ENCODE results near the gene TMEM209. TPM values are rescaled to one million over a fixed set of nuclear protein-coding genes. Genes with fewer than 3 reads are reported as not detected.

TMEM209 gene
- polyA plus RNA-seq, 2 of the 4 experiments (the other 2 are of a cell fraction): 12.8 to 36.6 TPM

DNA sequence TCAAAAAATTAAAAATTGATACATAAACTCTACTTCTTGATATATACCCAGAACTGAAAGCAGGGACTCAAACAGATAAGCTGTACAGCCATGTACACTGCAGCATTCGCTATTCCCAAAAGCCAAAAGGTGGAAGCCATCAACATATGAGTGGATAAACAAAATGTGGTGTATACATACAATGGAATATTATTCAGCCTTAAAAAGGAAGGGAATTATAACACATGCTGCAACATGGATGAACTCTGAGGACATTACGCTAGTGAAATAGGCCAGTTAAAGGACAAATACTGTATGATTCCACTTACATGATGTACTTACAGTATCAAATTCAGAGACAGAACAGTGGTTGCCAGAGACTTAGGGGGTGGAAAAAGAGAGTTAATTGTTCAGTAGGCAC is 8.1 kb downstream of the TMEM209 start:
- 44% methylated on average over 2 of the region's 2 CpGs for WGBS (ENCODE audit: missing lambda C conversion rate)
- POLR2A ChIA-PET: no interaction called here

DNA sequence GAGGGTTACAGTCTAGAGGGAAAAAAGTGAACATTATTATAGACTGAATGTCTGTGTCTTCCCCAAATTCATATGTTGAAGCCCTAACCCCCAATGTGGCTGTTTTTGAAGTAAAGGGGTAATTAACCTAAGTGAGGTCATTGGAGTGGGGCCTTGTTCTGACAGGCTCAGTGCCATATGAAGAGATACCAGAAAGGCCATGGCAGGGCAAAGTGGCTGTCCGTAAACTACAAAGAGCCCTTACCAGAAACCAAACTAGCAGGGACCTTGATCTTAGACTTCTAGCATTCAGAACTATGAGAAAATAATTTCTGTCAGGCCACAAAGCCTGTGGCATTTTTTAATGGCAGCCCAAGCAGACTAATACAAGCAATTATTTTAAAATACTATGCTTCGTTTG is 8.7 kb downstream of the TMEM209 start:
- ChIA-PET CTCF (no interaction called here), POLR2A (no interaction called here)
- Histone ChIP-seq H3K4me1 (no peaks in the 10 kb centered on the region), H3K9me3 (no peaks in the 10 kb centered on the region), H3K27ac (no peak overlapping the region), H3K4me3 (no peak overlapping the region), H3K4me2 (no peak overlapping the region)
- no peak for DNase-seq (ENCODE audit: low read depth in 1 of 2, low spot score in 1 of 2)
- WGBS (ENCODE audit: missing lambda C conversion rate): 91% methylated on average over 2 of the region's 2 CpGs
- FAIRE-seq: no peak
- TF ChIP-seq SREBF2 (IDR thresholded peaks at IDR 0.05) (no peak), FOSB (CRISPR knock-in tag; IDR thresholded peaks at IDR 0.05) (no peak), CHD2 (IDR thresholded peaks at IDR 0.05; ENCODE audit: low read length, partially characterized antibody) (no peak), FOSL2 (IDR thresholded peaks at IDR 0.05) (no peak), FOSL2 (CRISPR knock-in tag; IDR thresholded peaks at IDR 0.05) (no peak), TFCP2L1 (CRISPR knock-in tag; IDR thresholded peaks at IDR 0.05) (no peak), BHLHE40 (IDR thresholded peaks at IDR 0.05; ENCODE audit: low read depth, low read length) (no peak)
- TF ChIP-seq, protein P1, sequence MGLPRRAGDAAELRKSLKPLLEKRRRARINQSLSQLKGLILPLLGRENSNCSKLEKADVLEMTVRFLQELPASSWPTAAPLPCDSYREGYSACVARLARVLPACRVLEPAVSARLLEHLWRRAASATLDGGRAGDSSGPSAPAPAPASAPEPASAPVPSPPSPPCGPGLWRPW (IDR thresholded peaks at IDR 0.05): no peak
- ATAC-seq: no peak

More for the DNA sequence above, 8.1 kb downstream of the TMEM209 start:
- FAIRE-seq: no peak
- ATAC-seq: no peak
- H3K4me2 ChIP-seq: no peak overlapping the region
- DNase-seq (ENCODE audit: low read depth in 1 of 2, low spot score in 1 of 2): no peak
- CTCF ChIA-PET: interaction anchor here (1.0 kb wide), 1 partner anchor 127 kb away, joined by 3 read pairs; the partner anchor contains the start of gene KLHDC10
- no peaks in the 10 kb centered on the region for H3K4me1 ChIP-seq
- no peaks in the 10 kb centered on the region for H3K9me3 ChIP-seq
- no peak overlapping the region for H3K27ac ChIP-seq
- no peak for TF ChIP-seq FOSB (CRISPR knock-in tag; IDR thresholded peaks at IDR 0.05)
- H3K4me3 ChIP-seq: no peak overlapping the region

- Histone ChIP-seq H3K27ac (no peak overlapping the region), H3K4me2 (no peak overlapping the region), H3K4me3 (no peak overlapping the region), H3K4me1 (no peaks in the 10 kb centered on the region), H3K9me3 (no peaks in the 10 kb centered on the region)
- ATAC-seq (no peak), DNase-seq (ENCODE audit: low read depth in 1 of 2, low spot score in 1 of 2) (no peak), FAIRE-seq (no peak)
- TF ChIP-seq JUN (IDR thresholded peaks at IDR 0.05) (no peak), MAZ (IDR thresholded peaks at IDR 0.05; ENCODE audit: borderline replicate concordance, low read depth, low read length) (no peak), CEBPB (IDR thresholded peaks at IDR 0.05) (no peak), HMGXB4 (CRISPR knock-in tag; IDR thresholded peaks at IDR 0.05; ENCODE audit: borderline replicate concordance) (no peak), CHD2 (IDR thresholded peaks at IDR 0.05; ENCODE audit: low read length, partially characterized antibody) (no peak), EHMT2 (IDR thresholded peaks at IDR 0.05; ENCODE audit: low read depth) (no peak), ELK1 (IDR thresholded peaks at IDR 0.05; ENCODE audit: low read depth, low read length) (no peak)
- ChIA-PET POLR2A (interaction anchor here (0.7 to 1.9 kb wide), 2 partner anchors 10 to 1959 kb away, joined by 3 to 6 read pairs; partner anchors contain the start of gene TMEM209), CTCF (no interaction called here)
- 95% methylated on average over 2 of the region's 2 CpGs for WGBS (ENCODE audit: missing lambda C conversion rate)
These were observed 9.8 kb downstream of the TMEM209 start for GRCh38 chr7:130195396-130195795.

DNA sequence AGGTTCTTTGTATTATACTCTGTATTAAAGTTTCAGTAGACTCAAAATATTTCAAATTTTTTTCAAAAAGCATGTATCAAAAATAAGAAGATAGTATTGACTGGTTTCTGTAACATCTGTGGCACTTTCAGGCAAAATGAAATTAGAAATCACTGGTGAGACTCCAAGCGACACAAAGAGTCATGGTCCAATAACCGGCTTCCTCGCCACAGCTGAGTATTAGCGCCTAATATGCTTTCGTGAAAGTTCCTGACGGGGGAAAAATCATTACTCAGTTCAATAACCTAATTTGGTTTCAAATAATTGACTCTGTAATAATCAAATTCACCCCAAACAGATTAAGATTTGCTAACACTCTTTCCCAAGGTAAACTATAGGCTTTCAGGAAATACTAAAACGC is 13.4 kb downstream of the TMEM209 start:
- Histone ChIP-seq H3K4me1 (no peaks in the 10 kb centered on the region), H3K4me2 (no peak overlapping the region), H3K4me3 (no peak overlapping the region), H3K9me3 (no peaks in the 10 kb centered on the region), H3K27ac (no peak overlapping the region)
- no peak for TF ChIP-seq FOSB (CRISPR knock-in tag; IDR thresholded peaks at IDR 0.05)
- TF ChIP-seq ZSCAN20 (CRISPR knock-in tag; IDR thresholded peaks at IDR 0.05): no peak
- no peak for TF ChIP-seq POLR2AphosphoS2 (conservative IDR thresholded peaks at IDR 0.05; ENCODE audit: low read length)
- no peak for TF ChIP-seq BCL3 (IDR thresholded peaks at IDR 0.05)
- ChIA-PET CTCF (interaction anchor here (1.1 kb wide), 1 partner anchor 19 kb away, joined by 4 read pairs; no protein-coding TSS in a partner anchor), POLR2A (interaction anchor here (1.6 kb wide), 1 partner anchor 13 kb away, joined by 6 read pairs; the partner anchor contains the start of gene TMEM209)
- ATAC-seq (no peak), DNase-seq (ENCODE audit: low read depth in 1 of 2, low spot score in 1 of 2) (no peak), FAIRE-seq (no peak)
- 96% methylated on average over 7 of the region's 7 CpGs for WGBS (ENCODE audit: missing lambda C conversion rate)

Data from A549 (cell line).